Smooth muscle cell (in vitro differentiated cells): Measurements from ENCODE around the gene SLC25A12. TPM values are rescaled to one million over a fixed set of nuclear protein-coding genes. Genes with fewer than 3 reads are reported as not detected.
A peak's percentile ranks its signal among the peaks of the same experiment; 100 is the strongest.

Experiments used
- DNase-seq: peaks from one replicate; lab custom pipeline; 2025; ENCODE audit not compliant: unreplicated experiment; lab: John Stamatoyannopoulos, UW
- H2AFZ ChIP-seq: fragments of 200-600 bp; sonication (generic); 2 replicates; pipeline ENCODE4 v1.6.0; 2016; ENCODE audit warnings: antibody characterized with exemption, low read depth, mild to moderate bottlenecking
- H3F3A ChIP-seq: fragments of 200-600 bp; sonication (generic); 2 replicates; pipeline ENCODE4 v1.6.0; 2017; ENCODE audit warnings: antibody characterized with exemption, low read depth
- H3K27ac ChIP-seq: fragments of 200-600 bp; sonication (generic); 2 replicates; pipeline ENCODE4 v1.5.1; 2016; ENCODE audit warnings: low read depth, mild to moderate bottlenecking
- H3K27me3 ChIP-seq: fragments of 200-600 bp; sonication (generic); 2 replicates; pipeline ENCODE4 v1.6.1; 2016; ENCODE audit warnings: low read depth, mild to moderate bottlenecking
- H3K36me3 ChIP-seq: fragments of 200-600 bp; sonication (generic); 2 replicates; pipeline ENCODE4 v1.5.1; 2016; ENCODE audit warnings: low read depth
- H3K4me1 ChIP-seq: fragments of 200-600 bp; sonication (generic); 2 replicates; pipeline ENCODE4 v1.5.1; 2016; ENCODE audit warnings: low read depth
- H3K4me2 ChIP-seq: fragments of 200-600 bp; sonication (generic); 2 replicates; pipeline ENCODE4 v1.6.0; 2016; ENCODE audit warnings: mild to moderate bottlenecking
- H3K4me3 ChIP-seq: fragments of 200-600 bp; sonication (generic); 2 replicates; pipeline ENCODE4 v1.5.1; 2016; ENCODE audit warnings: mild to moderate bottlenecking
- H3K79me2 ChIP-seq: fragments of 200-600 bp; sonication (generic); 2 replicates; pipeline ENCODE4 v1.6.0; 2016; ENCODE audit warnings: low read depth, mild to moderate bottlenecking
- H3K9ac ChIP-seq: fragments of 200-600 bp; sonication (generic); 2 replicates; pipeline ENCODE4 v1.6.0; 2016; ENCODE audit warnings: low read depth
- H3K9me3 ChIP-seq: fragments of 200-600 bp; sonication (generic); replicated peaks from 2 replicates; pipeline ENCODE4 v1.5.1; 2016; ENCODE audit warnings: low read depth
- H4K20me1 ChIP-seq: fragments of 200-600 bp; sonication (generic); 2 replicates; pipeline ENCODE4 v1.6.0; 2016; ENCODE audit warnings: low read depth
- WGBS: methylation state at CpG from one replicate; pipeline ENCODE4 v1.1.7; 2016; ENCODE audit warnings: low lambda C conversion rate; 5-methylcytosine and 5-hydroxymethylcytosine counted together
- polyA plus RNA-seq: library from polyadenylated mRNA; unstranded; fragments of >200 nt; fragmentation: Nextera tagmentation; extraction: Ambion mirVana; gene quantifications from 2 replicates; pipeline ENCODE4 v1.2.1, GENCODE V29; 2016
- total RNA-seq: library from RNA; depleted of rRNA; stranded (reverse); fragments of >200 nt; gene quantifications from 2 replicates; pipeline ENCODE4 v1.2.3, GENCODE V29; 2014
- TF ChIP-seq, protein P1 (sequence below): fragments of 200-600 bp; sonication (generic); IDR thresholded peaks from 2 replicates; pipeline ENCODE4 v1.5.1; 2017; ENCODE audit warnings: borderline replicate concordance, mild to moderate bottlenecking, antibody characterized with exemption; ENCODE audit not compliant: insufficient read depth, poor library complexity, severe bottlenecking

The SLC25A12 gene
- total and polyA plus RNA-seq, 2 experiments from 2014 or later: 10.5 to 22.4 TPM

DNA sequence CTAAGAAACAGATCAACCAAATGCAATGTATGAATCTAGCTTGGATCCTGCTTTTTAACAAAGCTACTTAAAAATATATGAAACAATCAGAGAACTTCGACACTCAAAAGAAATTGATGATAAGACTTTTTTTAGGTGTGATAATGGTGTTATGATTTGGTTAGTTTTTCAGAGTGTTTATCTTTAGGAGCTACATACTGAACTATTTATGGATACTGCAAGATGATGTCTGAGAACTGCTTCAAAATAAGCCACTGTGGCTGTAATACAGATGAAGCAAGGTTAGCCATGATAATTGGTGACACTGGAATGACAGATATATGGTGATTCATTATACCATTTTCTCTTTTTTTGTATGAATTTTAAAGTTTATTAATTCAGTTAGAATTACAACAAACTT, 14.2 kb downstream of the SLC25A12 start:
- TF ChIP-seq, protein P1, sequence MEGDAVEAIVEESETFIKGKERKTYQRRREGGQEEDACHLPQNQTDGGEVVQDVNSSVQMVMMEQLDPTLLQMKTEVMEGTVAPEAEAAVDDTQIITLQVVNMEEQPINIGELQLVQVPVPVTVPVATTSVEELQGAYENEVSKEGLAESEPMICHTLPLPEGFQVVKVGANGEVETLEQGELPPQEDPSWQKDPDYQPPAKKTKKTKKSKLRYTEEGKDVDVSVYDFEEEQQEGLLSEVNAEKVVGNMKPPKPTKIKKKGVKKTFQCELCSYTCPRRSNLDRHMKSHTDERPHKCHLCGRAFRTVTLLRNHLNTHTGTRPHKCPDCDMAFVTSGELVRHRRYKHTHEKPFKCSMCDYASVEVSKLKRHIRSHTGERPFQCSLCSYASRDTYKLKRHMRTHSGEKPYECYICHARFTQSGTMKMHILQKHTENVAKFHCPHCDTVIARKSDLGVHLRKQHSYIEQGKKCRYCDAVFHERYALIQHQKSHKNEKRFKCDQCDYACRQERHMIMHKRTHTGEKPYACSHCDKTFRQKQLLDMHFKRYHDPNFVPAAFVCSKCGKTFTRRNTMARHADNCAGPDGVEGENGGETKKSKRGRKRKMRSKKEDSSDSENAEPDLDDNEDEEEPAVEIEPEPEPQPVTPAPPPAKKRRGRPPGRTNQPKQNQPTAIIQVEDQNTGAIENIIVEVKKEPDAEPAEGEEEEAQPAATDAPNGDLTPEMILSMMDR: no peak
- H3K9me3 ChIP-seq: no peaks in the 10 kb centered on the region
- H2AFZ ChIP-seq: no peak overlapping the region
- no peak overlapping the region for H3K27ac ChIP-seq
- peaks cover 4% of the 10 kb centered on the region for H3K36me3 ChIP-seq
- no peaks in the 10 kb centered on the region for H3K27me3 ChIP-seq
- WGBS: 91% methylated on average over 1 of the region's 1 CpG
- H4K20me1 ChIP-seq: peaks cover 16% of the 10 kb centered on the region
- H3K4me2 ChIP-seq: no peak overlapping the region
- no peak overlapping the region for H3K9ac ChIP-seq
- peaks cover 10% of the 10 kb centered on the region for H3K79me2 ChIP-seq
- H3K4me1 ChIP-seq: peaks cover 8% of the 10 kb centered on the region
- DNase-seq: no peak
- no peak overlapping the region for H3K4me3 ChIP-seq
- H3F3A ChIP-seq: peaks cover 7% of the 10 kb centered on the region

DNA sequence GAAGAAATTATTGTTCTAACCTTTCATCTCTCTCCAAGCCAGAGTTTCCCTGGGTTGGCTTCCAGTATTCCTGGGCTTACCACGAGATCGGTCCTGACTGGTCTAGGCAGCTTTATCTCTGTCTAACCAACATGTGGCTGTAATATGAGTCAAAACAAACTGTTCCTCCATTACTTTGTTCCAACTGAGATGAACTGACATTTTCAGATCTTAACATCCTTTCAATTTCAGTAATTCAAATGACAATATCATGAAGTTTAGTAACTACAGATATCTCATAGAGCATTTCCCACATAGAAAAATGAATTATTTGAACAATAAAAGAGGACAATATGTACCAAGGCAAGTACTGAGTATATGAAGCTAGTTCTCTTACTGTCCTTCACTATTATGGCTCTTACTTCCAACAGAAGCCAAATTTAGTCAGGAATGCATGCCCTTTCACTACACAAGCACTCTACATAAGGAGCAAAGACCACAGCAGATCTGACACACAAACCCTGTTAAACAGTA, 15.5 kb downstream of the SLC25A12 start:
- DNase-seq: no peak

DNA sequence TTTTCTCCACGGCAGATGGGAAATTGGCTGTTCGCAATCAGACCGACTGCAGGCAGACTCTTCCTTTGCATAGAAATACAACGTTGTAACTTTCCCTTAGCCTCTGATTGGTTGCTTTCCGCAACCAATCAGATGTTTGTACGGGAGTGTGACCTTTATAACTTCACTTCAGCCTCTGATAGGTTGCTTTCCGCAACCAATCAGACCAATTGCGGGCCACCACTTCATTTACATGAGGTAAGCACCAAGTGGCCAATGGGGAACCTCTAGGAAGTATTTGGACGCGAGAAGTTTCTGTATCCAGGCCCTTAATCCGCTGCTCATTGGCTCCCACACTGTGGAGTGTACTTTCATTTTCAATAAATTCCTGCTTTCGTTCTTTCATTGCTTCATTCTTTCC, 19.1 kb downstream of the SLC25A12 start:
- H3K4me1 ChIP-seq: peaks cover 8% of the 10 kb centered on the region
- H3F3A ChIP-seq: peaks cover 7% of the 10 kb centered on the region
- peaks cover 6% of the 10 kb centered on the region for H3K36me3 ChIP-seq
- peaks cover 5% of the 10 kb centered on the region for H3K79me2 ChIP-seq
- H3K27me3 ChIP-seq: no peaks in the 10 kb centered on the region
- no peak for DNase-seq
- no peak overlapping the region for H3K9ac ChIP-seq
- H4K20me1 ChIP-seq: peaks cover 11% of the 10 kb centered on the region
- H3K4me3 ChIP-seq: no peak overlapping the region
- H3K4me2 ChIP-seq: no peak overlapping the region
- TF ChIP-seq, protein P1: no peak
- no peak overlapping the region for H3K27ac ChIP-seq
- WGBS: 94% methylated on average over 12 of the region's 12 CpGs
- H3K9me3 ChIP-seq: no peaks in the 10 kb centered on the region
- no peak overlapping the region for H2AFZ ChIP-seq

More for the DNA sequence above, 15.5 kb downstream of the SLC25A12 start:
- peaks cover 7% of the 10 kb centered on the region for H3F3A ChIP-seq
- peak overlapping the region; percentile 44 for H3K4me2 ChIP-seq
- peaks cover 16% of the 10 kb centered on the region for H4K20me1 ChIP-seq
- peaks cover 10% of the 10 kb centered on the region for H3K79me2 ChIP-seq
- TF ChIP-seq, protein P1: no peak
- no peak overlapping the region for H2AFZ ChIP-seq
- H3K27ac ChIP-seq: peak overlapping the region; percentile 12
- H3K27me3 ChIP-seq: no peaks in the 10 kb centered on the region
- H3K4me1 ChIP-seq: peaks cover 8% of the 10 kb centered on the region
- peaks cover 6% of the 10 kb centered on the region for H3K36me3 ChIP-seq
- H3K9me3 ChIP-seq: no peaks in the 10 kb centered on the region
- H3K4me3 ChIP-seq: no peak overlapping the region
- whole genome bisulfite sequencing: 20% methylated on average over 2 of the region's 2 CpGs
- H3K9ac ChIP-seq: no peak overlapping the region

GRCh38 chr2:171874517-171874916, 19.5 kb downstream of the SLC25A12 start:
- TF ChIP-seq, protein P1: no peak
- DNase-seq: no peak

More at GRCh38 chr2:171874517-171874916, 19.5 kb downstream of the SLC25A12 start:
- H3K4me1 ChIP-seq: peaks cover 8% of the 10 kb centered on the region
- H3K79me2 ChIP-seq: peaks cover 5% of the 10 kb centered on the region
- no peak overlapping the region for H3K4me2 ChIP-seq
- no peak overlapping the region for H3K4me3 ChIP-seq
- H3K9me3 ChIP-seq: no peaks in the 10 kb centered on the region
- no peak overlapping the region for H3K27ac ChIP-seq
- H3K36me3 ChIP-seq: peaks cover 6% of the 10 kb centered on the region
- 94% methylated on average over 1 of the region's 1 CpG for WGBS
- H3K27me3 ChIP-seq: no peaks in the 10 kb centered on the region
- H2AFZ ChIP-seq: no peak overlapping the region
- peaks cover 7% of the 10 kb centered on the region for H4K20me1 ChIP-seq
- peaks cover 5% of the 10 kb centered on the region for H3F3A ChIP-seq
- no peak overlapping the region for H3K9ac ChIP-seq
